ENCODE data around the gene C15orf62.

C15orf62 gene

GRCh38 chr15:40762919-40763800, 6.6 kb upstream of the C15orf62 start:
- no peaks in the 10 kb centered on the region for H3K9me3 ChIP-seq (ENCODE audit: control insufficient read depth, insufficient read depth, low read depth, low read length)
- peak overlapping the region; percentile 87 for H3K27ac ChIP-seq (ENCODE audit: extremely low read depth, low read depth, low read length)
- CTCF ChIA-PET = interaction anchor here (0.6 to 1.0 kb wide), 4 partner anchors 19 to 131 kb away, joined by 3 to 4 read pairs (median 4); partner anchors contain the start of genes SPINT1 and VPS18
- H3K4me3 ChIP-seq (ENCODE audit: low read depth, low read length) = peak overlapping the region; percentile 33
- peaks cover 10% of the 10 kb centered on the region for H3K4me1 ChIP-seq (ENCODE audit: control insufficient read depth, insufficient read depth, low read length)
- POLR2A ChIA-PET = interaction anchor here (0.6 to 1.6 kb wide), 3 partner anchors 44 to 166 kb away, joined by 3 read pairs; partner anchors contain the start of genes DLL4, DNAJC17, RAD51 and ZFYVE19
- peaks cover 0 to 9% of the 10 kb centered on the region in 2 experiments; a peak in 1 of 3 replicates for H3K36me3 ChIP-seq (ENCODE audit: control insufficient read depth in 2 of 2, insufficient read depth in 1 of 2, low read length in 2 of 2)
- TF ChIP-seq ZNF639 (tag by site-specific recombination; IDR thresholded peaks at IDR 0.05) = no peak
- peak; percentile 64; the same call in 1 of the 2 replicates for TF ChIP-seq ZNF112 (tag by site-specific recombination; IDR thresholded peaks at IDR 0.05)
- TF ChIP-seq ZNF600 (tag by site-specific recombination; IDR thresholded peaks at IDR 0.05) = peak; percentile 93
- peak; percentile 91 for TF ChIP-seq ZBTB17 (tag by site-specific recombination; IDR thresholded peaks at IDR 0.05)
- peak; percentile 62; the same call in 1 of the 2 replicates for TF ChIP-seq ZNF362 (tag by site-specific recombination; IDR thresholded peaks at IDR 0.05)
- TF ChIP-seq ZNF423 (tag by site-specific recombination; IDR thresholded peaks at IDR 0.05) = 0 out of 2 replicates have a peak, but pooled peaks have one; percentile 40
- TF ChIP-seq HOXC10 (CRISPR knock-in tag; IDR thresholded peaks at IDR 0.05) = no peak
- TF ChIP-seq ZNF670 (tag by site-specific recombination; IDR thresholded peaks at IDR 0.05; ENCODE audit: low read depth) = no peak
- 0 out of 2 replicates have a peak, but pooled peaks have one; percentile 15 for TF ChIP-seq ZNF610 (tag by site-specific recombination; IDR thresholded peaks at IDR 0.05; ENCODE audit: borderline replicate concordance)
- peak; percentile 30; the same call in 1 of the 2 replicates for TF ChIP-seq ZNF214 (tag by site-specific recombination; IDR thresholded peaks at IDR 0.05; ENCODE audit: borderline replicate concordance)
- TF ChIP-seq GLI4 (tag by site-specific recombination; IDR thresholded peaks at IDR 0.05) = peak; percentile 75; the same call in 1 of the 2 replicates
- TF ChIP-seq ZIC2 (tag by site-specific recombination; IDR thresholded peaks at IDR 0.05) = peak; percentile 64
- peak; percentile 56; the same call in 1 of the 2 replicates for TF ChIP-seq SP7 (tag by site-specific recombination; IDR thresholded peaks at IDR 0.05)
- TF ChIP-seq ZNF544 (tag by site-specific recombination; IDR thresholded peaks at IDR 0.05) = peak; percentile 74; the same call in 1 of the 2 replicates
- TF ChIP-seq PRDM6 (tag by site-specific recombination; IDR thresholded peaks at IDR 0.05) = 0 out of 2 replicates have a peak, but pooled peaks have one; percentile 22
- peak; percentile 63; the same call in 1 of the 2 replicates for TF ChIP-seq ZNF768 (tag by site-specific recombination; IDR thresholded peaks at IDR 0.05)
- peak; percentile 45 for TF ChIP-seq ZNF629 (tag by site-specific recombination; IDR thresholded peaks at IDR 0.05)
- peak; percentile 88 for TF ChIP-seq ZBTB44 (tag by site-specific recombination; IDR thresholded peaks at IDR 0.05)
- peak; percentile 82 for TF ChIP-seq ZNF561 (tag by site-specific recombination; IDR thresholded peaks at IDR 0.05; ENCODE audit: borderline replicate concordance)
- TF ChIP-seq MZF1 (tag by site-specific recombination; IDR thresholded peaks at IDR 0.05; ENCODE audit: borderline replicate concordance) = peak; percentile 70
- TF ChIP-seq ZNF10 (tag by site-specific recombination; IDR thresholded peaks at IDR 0.05) = no peak
- no peak for TF ChIP-seq ZNF792 (tag by site-specific recombination; IDR thresholded peaks at IDR 0.05)
- TF ChIP-seq PRDM4 (tag by site-specific recombination; IDR thresholded peaks at IDR 0.05) = peak; percentile 38
- peak; percentile 85 for TF ChIP-seq ZNF398 (tag by site-specific recombination; IDR thresholded peaks at IDR 0.05)
- peak; percentile 58 for TF ChIP-seq KLF10 (tag by site-specific recombination; IDR thresholded peaks at IDR 0.05)
- TF ChIP-seq ZNF621 (tag by site-specific recombination; IDR thresholded peaks at IDR 0.05) = no peak

All from HEK293 (cell line).